ENCODE results near the gene SNIP1.
"Not testable (repeated sequence)": the region's sequence is repeated elsewhere in the genome, so short reads cannot be mapped to it uniquely, and the experiment has no call there.

SNIP1 gene

DNA sequence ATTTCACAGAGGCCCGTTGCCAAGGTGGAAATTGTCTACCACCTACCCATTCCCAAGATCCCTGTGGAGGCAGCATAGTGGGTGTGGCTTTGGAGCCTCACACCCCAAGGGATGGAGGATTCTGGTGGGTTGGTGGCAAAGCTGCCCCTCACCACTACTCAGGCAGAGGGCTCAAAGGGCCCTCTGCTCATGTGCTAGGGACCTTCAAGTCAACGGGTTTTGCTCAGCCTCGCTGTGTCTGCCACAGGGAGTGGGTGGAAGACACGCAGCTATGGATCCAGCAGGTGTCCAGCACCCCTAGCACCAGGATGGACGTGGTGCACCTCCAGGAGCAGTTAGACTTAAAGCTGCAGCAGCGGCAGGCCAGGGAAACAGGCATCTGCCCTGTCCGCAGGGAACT lies 5.0 kb upstream of the SNIP1 start:
- no peak for DNase-seq (ENCODE audit: low spot score)

DNA sequence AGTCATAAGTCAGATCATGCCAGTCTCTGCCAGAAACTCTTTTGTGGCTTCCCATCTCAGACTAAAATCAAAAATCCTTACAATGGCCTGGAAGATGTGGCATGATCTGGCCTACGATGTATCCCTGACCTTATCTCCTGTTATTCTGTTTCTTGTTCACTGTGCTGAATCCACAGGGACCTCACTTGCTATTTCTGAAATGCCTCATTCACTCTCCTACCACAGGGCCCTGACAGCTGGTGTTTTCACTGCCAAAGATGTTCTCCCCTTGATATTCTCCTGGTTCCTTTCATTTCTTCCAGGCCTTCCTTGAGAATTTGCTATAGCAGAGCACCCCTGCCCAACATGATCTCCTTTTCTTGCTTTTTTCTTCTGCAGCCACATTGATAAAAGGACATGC lies 4.3 kb upstream of the SNIP1 start:
- DNase-seq (ENCODE audit: low spot score), result no peak

- no peak for DNase-seq (ENCODE audit: low spot score)
Measured at GRCh38 chr1:37557402-37557801, 3.3 kb upstream of the SNIP1 start.

- no peak for DNase-seq (ENCODE audit: low spot score)
Measured at GRCh38 chr1:37556712-37557196, 2.7 kb upstream of the SNIP1 start, which contains the start of gene DNALI1. TSS of gene DNALI1 (plus strand) at chr1:37556940. CDS start at chr1:37556995, 55 bp downstream.

DNA sequence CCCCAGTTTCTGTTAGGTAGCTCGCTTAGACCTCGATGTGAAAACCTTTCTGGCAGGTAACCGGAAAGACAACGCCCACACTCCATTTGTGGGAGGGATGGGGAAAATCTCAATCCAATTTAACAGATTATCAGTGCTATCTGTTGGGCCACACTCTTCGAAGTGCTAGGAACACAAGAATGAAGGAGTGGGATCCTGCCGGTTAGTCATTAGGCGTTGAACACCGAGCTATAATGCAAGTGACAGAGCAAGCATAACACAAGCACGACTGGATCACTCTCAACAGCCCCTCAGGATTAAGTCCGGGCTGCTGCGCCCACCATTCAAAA lies 531 bp downstream of the SNIP1 start:
- DNase-seq (ENCODE audit: low spot score), result no peak

- DNase-seq (ENCODE audit: low spot score), result no peak
Measured at GRCh38 chr1:37549341-37549740, 4.8 kb downstream of the SNIP1 start.

DNA sequence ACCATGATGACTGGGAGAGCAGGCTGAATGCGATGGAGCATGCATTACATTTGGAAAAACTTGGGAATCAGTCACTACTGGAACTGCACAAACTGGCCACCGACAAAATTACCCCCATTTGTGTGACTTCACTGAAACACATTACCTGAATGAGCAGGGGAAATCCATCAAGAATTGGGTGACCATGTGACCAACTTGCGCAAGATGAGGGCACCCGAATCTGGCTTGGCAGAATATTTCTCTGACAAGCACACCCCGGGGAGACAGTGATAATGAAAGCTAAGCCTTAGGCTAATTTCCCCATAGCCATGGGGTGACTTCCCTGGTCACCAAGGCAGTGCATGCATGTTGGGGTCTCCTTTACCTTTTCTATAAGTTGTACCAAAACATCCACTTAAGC lies 9.1 kb downstream of the SNIP1 start:
- no peak for DNase-seq (ENCODE audit: low spot score)

DNA sequence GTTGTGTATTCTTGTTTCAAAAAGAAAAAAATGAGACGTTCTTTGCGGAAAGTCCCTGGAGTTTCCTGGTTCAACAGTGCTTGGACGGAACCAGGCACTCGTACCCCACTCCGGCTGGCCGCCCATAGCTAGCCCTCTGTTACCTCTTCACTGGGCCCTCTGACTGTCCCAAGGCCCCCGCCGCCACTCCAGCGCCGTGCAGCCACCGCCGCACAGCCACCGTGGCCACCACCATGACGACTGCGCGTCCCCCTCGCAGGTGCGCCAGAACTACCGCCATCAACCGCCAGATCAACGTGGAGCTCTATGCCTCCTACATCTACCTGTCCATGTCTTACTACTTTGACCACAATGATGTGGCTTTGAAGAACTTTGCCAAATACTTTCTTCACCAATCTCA lies 9.6 kb downstream of the SNIP1 start:
- no peak for DNase-seq (ENCODE audit: low spot score)

GRCh38 chr1:37540036-37540785 lies 13.9 kb downstream of the SNIP1 start:
- DNase-seq (ENCODE audit: low spot score), result no peak

DNA sequence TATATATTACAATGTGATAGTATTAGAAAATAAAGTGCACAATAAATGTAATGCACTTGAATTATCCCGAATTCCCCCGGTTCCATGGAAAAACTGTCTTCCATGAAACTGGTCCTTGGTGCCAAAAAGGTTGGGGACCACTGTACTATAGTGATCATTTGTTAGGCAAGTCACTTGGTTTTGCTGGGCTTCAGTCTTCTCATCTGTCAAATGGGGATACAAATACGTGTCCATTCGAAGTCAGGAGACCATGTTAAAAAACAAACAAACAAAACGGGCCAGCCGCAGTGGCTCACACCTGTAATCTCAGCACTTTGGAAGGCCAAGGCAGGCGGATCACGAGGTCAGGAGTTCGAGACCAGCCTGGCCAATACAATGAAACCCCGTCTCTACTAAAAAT lies 14.9 kb downstream of the SNIP1 start:
- not testable (repeated sequence) for DNase-seq (ENCODE audit: low spot score)

DNA sequence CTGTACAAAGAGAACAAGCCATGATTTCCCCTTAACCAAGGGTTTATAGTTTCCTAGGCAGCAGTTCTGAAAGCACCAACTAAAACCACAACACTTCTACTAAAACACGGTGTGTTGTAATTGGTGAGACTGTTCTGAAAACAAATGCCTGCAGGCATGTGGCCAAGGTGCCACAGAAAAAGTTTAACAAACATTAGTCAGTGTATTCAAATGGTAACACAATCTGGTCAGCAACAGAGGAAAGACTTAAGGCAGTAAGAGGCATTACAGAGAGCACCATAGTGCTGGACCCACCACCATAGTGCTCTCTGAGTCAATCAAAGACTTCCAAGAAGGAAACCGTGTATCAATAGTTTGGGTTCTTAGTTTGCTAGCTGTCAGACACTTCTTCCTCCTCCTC lies 16.7 kb downstream of the SNIP1 start:
- no peak for DNase-seq (ENCODE audit: low spot score)

- DNase-seq (ENCODE audit: low spot score), result no peak
Measured at GRCh38 chr1:37533317-37534093, 20.6 kb downstream of the SNIP1 start.

GRCh38 chr1:37532418-37533156 lies 21.5 kb downstream of the SNIP1 start:
- not testable (repeated sequence) for DNase-seq (ENCODE audit: low spot score)

DNA sequence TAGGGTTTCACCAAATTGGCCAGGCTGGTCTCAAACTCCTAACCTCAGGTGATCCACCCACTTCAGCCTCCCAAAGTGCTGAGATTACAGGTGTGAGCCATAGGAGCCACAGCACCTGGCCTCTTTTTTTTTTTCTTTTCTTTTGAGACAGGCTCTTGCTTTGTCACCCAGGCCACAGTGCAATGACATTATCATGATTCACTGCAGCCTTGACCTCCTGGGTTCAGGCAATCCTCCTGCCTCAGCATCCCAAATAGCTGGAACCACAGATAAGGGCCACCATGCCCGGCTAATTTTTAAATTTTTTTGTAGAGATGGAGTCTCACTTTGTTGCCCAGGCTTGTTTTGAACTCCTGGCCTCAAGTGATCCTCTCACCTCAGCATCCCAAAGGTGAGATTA lies 24.2 kb downstream of the SNIP1 start:
- DNase-seq (ENCODE audit: low spot score), result not testable (repeated sequence)

- no peak for DNase-seq (ENCODE audit: low spot score)
Measured at GRCh38 chr1:37519613-37520012, 34.5 kb downstream of the SNIP1 start.

DNA sequence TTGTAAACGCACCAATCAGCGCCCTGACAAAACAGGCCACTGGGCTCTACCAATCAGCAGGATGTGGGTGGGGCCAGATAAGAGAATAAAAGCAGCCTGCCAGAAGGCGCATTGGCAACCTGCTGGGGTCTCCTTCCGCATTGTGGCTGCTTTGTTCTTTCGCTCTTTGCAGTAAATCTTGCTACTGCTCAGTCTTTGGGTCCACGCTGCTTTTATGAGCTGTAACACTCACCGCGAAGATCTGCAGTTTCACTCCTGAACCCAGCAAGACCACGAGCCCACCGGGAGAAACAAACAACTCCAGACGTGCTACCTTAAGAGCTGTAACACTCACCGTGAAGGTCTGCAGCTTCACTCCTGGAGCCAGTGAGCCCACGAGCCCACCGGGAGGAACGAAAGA lies 35.2 kb downstream of the SNIP1 start:
- DNase-seq (ENCODE audit: low spot score), result not testable (repeated sequence)

DNA sequence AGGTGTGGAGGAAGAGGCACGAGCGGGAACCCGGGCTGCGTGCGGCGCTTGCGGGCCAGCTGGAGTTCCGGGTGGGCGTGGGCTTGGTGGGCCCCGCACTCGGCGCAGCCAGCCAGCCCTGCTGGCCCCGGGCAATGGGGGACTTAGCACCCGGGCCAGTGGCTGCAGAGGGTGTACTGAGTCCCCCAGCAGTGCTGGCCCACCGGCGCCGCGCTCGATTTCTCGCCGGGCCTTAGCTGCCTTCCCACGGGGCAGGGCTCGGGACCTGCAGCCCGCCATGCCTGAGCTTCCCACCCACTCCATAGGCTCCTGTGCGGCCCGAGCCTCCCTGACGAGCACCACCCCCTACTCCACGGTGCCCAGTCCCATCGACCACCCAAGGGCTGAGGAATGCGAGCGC lies 35.9 kb downstream of the SNIP1 start:
- DNase-seq (ENCODE audit: low spot score), result not testable (repeated sequence)

DNA sequence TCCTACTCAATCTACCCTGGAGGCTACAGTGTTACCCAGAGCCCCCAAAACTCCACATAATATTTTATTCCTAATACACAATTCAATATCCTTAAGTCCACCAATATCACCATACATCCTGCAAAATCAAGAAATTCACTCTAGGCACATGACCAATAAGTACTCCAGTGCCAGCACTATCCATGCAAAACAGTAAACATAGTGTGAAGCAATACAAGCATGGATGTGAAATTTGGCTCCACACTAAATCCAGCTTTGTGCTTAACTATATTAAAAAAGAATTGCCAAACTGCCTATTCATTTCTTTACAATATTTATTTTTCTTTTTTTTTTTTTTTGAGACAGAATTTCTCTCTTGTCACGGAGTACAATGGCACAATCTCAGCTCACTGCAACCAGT lies 36.5 kb downstream of the SNIP1 start:
- DNase-seq (ENCODE audit: low spot score), result no peak

GRCh38 chr1:37515185-37516034 lies 38.7 kb downstream of the SNIP1 start:
- DNase-seq (ENCODE audit: low spot score), result no peak

- DNase-seq (ENCODE audit: low spot score), result peak; percentile 76
Measured at GRCh38 chr1:37514350-37515184, 39.5 kb downstream of the SNIP1 start, which contains the start of gene MEAF6. TSS of gene MEAF6 (minus strand) at chr1:37514766. CDS start at chr1:37514746, 20 bp downstream.

Measured in SW480 (cell line).